Neural progenitor cell (in vitro differentiated cells): ENCODE measurements around the gene DPYD. TPM values are rescaled to one million over a fixed set of nuclear protein-coding genes. Genes with fewer than 3 reads are reported as not detected.

ENCODE experiments used
- DNase-seq: peaks from one replicate; pipeline ENCODE4 v3.0.0-alpha.2; 2016; ENCODE audit warnings: low spot score
- H2AFZ ChIP-seq: fragments of 200-600 bp; sonication (generic); replicated peaks from 2 replicates; pipeline ENCODE4 v1.6.1; 2016; ENCODE audit warnings: antibody characterized with exemption
- H3F3A ChIP-seq: fragments of 200-600 bp; sonication (generic); 2 replicates; pipeline ENCODE4 v1.6.1; 2016; ENCODE audit warnings: antibody characterized with exemption, low read depth
- H3K27ac ChIP-seq: fragments of 200-600 bp; sonication (generic); 2 replicates; pipeline ENCODE4 v1.5.1; 2016; ENCODE audit warnings: mild to moderate bottlenecking
- H3K27me3 ChIP-seq: fragments of 200-600 bp; sonication (generic); 2 replicates; pipeline ENCODE4 v1.6.1; 2016; ENCODE audit warnings: mild to moderate bottlenecking, moderate library complexity
- H3K36me3 ChIP-seq: fragments of 200-600 bp; sonication (generic); 2 replicates; pipeline ENCODE4 v1.5.1; 2016
- H3K4me1 ChIP-seq: fragments of 200-600 bp; sonication (generic); 2 replicates; pipeline ENCODE4 v1.6.1; 2016; ENCODE audit warnings: mixed run types
- H3K4me2 ChIP-seq: fragments of 200-600 bp; sonication (generic); 2 replicates; pipeline ENCODE4 v1.6.1; 2016
- H3K4me3 ChIP-seq: fragments of 200-600 bp; sonication (generic); 2 replicates; pipeline ENCODE4 v1.5.1; 2016
- H3K79me2 ChIP-seq: fragments of 200-600 bp; sonication (generic); 2 replicates; pipeline ENCODE4 v1.6.1; 2016; ENCODE audit warnings: low read depth
- H3K9ac ChIP-seq: fragments of 200-600 bp; sonication (generic); 2 replicates; pipeline ENCODE4 v1.6.1; 2016
- H3K9me3 ChIP-seq: fragments of 200-600 bp; sonication (generic); 2 replicates; pipeline ENCODE4 v1.5.1; 2016; ENCODE audit warnings: low read depth
- H4K20me1 ChIP-seq: fragments of 200-600 bp; sonication (generic); 2 replicates; pipeline ENCODE4 v1.6.1; 2016; ENCODE audit warnings: low read depth
- H3K27ac Mint-ChIP-seq: 3 replicates; pipeline ENCODE4 v1.8.0; 2021; ENCODE audit warnings: mixed read lengths
- H3K27me3 Mint-ChIP-seq: 2 replicates; pipeline ENCODE4 v1.8.0; 2022; ENCODE audit warnings: low read depth, mild to moderate bottlenecking, inconsistent platforms, moderate library complexity, mixed read lengths; ENCODE audit not compliant: insufficient read depth
- H3K36me3 Mint-ChIP-seq: 3 replicates; pipeline ENCODE4 v1.8.0; 2021; ENCODE audit warnings: mixed read lengths
- H3K4me1 Mint-ChIP-seq: 3 replicates; pipeline ENCODE4 v1.8.0; 2021; ENCODE audit warnings: mixed read lengths
- H3K4me3 Mint-ChIP-seq: 3 replicates; pipeline ENCODE4 v1.8.0; 2021; ENCODE audit warnings: mild to moderate bottlenecking, moderate library complexity, mixed read lengths
- H3K9me3 Mint-ChIP-seq: 3 replicates; pipeline ENCODE4 v1.8.0; 2020; ENCODE audit warnings: mixed read lengths
- EZH2 ChIP-seq: fragments of 200-600 bp; sonication (generic); IDR thresholded peaks from 2 replicates; pipeline ENCODE4 v1.6.1; 2017; ENCODE audit warnings: antibody characterized with exemption, mild to moderate bottlenecking, moderate library complexity
- EZH2phosphoT487 ChIP-seq: fragments of 200-600 bp; sonication (generic); IDR thresholded peaks from 2 replicates; pipeline ENCODE4 v1.6.1; 2017; ENCODE audit warnings: antibody characterized with exemption
- total RNA-seq: library from RNA; depleted of rRNA; stranded (reverse); fragments of >200 nt; gene quantifications from 2 replicates; pipeline ENCODE4 v1.2.3, GENCODE V29; 2015; ENCODE audit warnings: low replicate concordance
- TF ChIP-seq, protein P1 (sequence below): fragments of 200-600 bp; sonication (generic); IDR thresholded peaks from 2 replicates; pipeline ENCODE4 v1.5.1; 2017; ENCODE audit warnings: antibody characterized with exemption, mild to moderate bottlenecking

Gene DPYD
- total RNA-seq, 1 donor from 2014 or later = 0.43 TPM

- peaks cover 2% of the 10 kb centered on the region for H3K27me3 Mint-ChIP-seq
- H3K27ac Mint-ChIP-seq = no peak overlapping the region
- no peaks in the 10 kb centered on the region for H3K4me1 ChIP-seq
- no peak overlapping the region for H3K4me2 ChIP-seq
- H3K27me3 ChIP-seq = no peaks in the 10 kb centered on the region
- H3K36me3 ChIP-seq = no peaks in the 10 kb centered on the region
- TF ChIP-seq EZH2phosphoT487 (no peak), EZH2 (no peak)
- TF ChIP-seq, protein P1, sequence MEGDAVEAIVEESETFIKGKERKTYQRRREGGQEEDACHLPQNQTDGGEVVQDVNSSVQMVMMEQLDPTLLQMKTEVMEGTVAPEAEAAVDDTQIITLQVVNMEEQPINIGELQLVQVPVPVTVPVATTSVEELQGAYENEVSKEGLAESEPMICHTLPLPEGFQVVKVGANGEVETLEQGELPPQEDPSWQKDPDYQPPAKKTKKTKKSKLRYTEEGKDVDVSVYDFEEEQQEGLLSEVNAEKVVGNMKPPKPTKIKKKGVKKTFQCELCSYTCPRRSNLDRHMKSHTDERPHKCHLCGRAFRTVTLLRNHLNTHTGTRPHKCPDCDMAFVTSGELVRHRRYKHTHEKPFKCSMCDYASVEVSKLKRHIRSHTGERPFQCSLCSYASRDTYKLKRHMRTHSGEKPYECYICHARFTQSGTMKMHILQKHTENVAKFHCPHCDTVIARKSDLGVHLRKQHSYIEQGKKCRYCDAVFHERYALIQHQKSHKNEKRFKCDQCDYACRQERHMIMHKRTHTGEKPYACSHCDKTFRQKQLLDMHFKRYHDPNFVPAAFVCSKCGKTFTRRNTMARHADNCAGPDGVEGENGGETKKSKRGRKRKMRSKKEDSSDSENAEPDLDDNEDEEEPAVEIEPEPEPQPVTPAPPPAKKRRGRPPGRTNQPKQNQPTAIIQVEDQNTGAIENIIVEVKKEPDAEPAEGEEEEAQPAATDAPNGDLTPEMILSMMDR = no peak
- no peaks in the 10 kb centered on the region for H3K36me3 Mint-ChIP-seq
- H3K9ac ChIP-seq = no peak overlapping the region
- H3K4me1 Mint-ChIP-seq = peaks cover 11% of the 10 kb centered on the region
- H3K79me2 ChIP-seq = no peaks in the 10 kb centered on the region
- no peak overlapping the region for H3K27ac ChIP-seq
- no peak for DNase-seq
- H3K4me3 Mint-ChIP-seq = no peak overlapping the region
- H3K4me3 ChIP-seq = no peak overlapping the region
- H2AFZ ChIP-seq = no peak overlapping the region
- H3K9me3 Mint-ChIP-seq = peaks cover 3% of the 10 kb centered on the region
- no peaks in the 10 kb centered on the region for H3K9me3 ChIP-seq
- H4K20me1 ChIP-seq = no peaks in the 10 kb centered on the region
- H3F3A ChIP-seq = no peaks in the 10 kb centered on the region
Measured at GRCh38 chr1:97610102-97610501, 310.7 kb downstream of the DPYD start.

DNA sequence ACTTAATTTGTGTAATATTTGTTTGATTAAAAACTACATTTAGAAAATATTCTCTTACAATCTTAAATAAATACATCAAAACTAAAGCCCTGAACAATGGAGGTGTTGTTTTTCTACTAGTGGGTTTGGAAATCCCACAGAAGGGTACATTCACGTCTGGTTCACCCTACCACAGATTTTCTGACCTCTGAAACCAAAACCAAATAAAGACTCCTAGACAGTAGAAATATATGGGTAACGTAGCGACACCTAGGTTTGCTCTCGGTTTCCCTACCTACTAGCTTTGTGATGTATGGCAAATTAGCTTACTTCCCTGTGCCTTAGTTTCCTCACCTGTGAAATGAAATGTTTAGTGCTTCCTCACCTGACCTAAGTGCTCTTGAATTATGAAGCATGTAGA, 312.6 kb downstream of the DPYD start:
- peaks cover 3% of the 10 kb centered on the region for H3K9me3 Mint-ChIP-seq
- TF ChIP-seq, protein P1 = no peak
- TF ChIP-seq EZH2 = no peak
- no peak for TF ChIP-seq EZH2phosphoT487

DNA sequence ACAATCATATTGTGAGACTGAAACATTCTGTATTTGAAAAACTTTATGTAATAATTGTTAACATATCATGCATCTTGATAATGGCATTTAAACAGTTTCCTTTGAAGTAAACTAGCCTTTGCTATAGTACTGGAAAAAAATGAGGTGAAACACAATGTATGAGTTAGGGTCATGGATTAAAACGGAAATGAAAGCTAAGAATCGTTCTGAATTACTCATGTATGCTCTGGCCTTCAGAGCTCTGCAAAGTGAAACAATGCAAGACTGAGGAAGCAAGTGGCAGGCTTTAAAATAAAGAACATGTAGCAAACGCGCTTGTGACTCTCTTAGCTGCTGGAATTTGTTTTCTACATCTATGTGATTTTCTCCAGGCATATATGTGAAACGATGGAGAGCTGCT, 317.1 kb downstream of the DPYD start:
- Histone ChIP-seq H3K4me3 (no peak overlapping the region), H3K9me3 (no peaks in the 10 kb centered on the region), H3K4me2 (no peak overlapping the region), H3K9ac (no peak overlapping the region), H2AFZ (peak overlapping the region; percentile 71), H3K27ac (no peak overlapping the region), H3K36me3 (no peaks in the 10 kb centered on the region), H4K20me1 (no peaks in the 10 kb centered on the region), H3K27me3 (no peaks in the 10 kb centered on the region), H3K4me1 (peaks cover 15% of the 10 kb centered on the region), H3K79me2 (no peaks in the 10 kb centered on the region), H3F3A (no peaks in the 10 kb centered on the region)
- Mint-ChIP-seq H3K27me3 (no peaks in the 10 kb centered on the region), H3K9me3 (no peaks in the 10 kb centered on the region), H3K4me1 (peaks cover 28% of the 10 kb centered on the region), H3K4me3 (no peak overlapping the region), H3K27ac (peak overlapping the region; percentile 39), H3K36me3 (no peaks in the 10 kb centered on the region)
- no peak for TF ChIP-seq EZH2
- TF ChIP-seq EZH2phosphoT487 = no peak
- TF ChIP-seq, protein P1 = no peak
- DNase-seq = no peak

More for the DNA sequence above, 312.6 kb downstream of the DPYD start:
- H3K4me1 Mint-ChIP-seq = peaks cover 22% of the 10 kb centered on the region
- Histone ChIP-seq H3K27me3 (no peaks in the 10 kb centered on the region), H4K20me1 (no peaks in the 10 kb centered on the region), H3K4me1 (peaks cover 8% of the 10 kb centered on the region), H3K9me3 (no peaks in the 10 kb centered on the region), H3K4me2 (no peak overlapping the region), H3K9ac (no peak overlapping the region), H3K27ac (no peak overlapping the region), H3K4me3 (no peak overlapping the region), H3K36me3 (no peaks in the 10 kb centered on the region), H3F3A (no peaks in the 10 kb centered on the region), H2AFZ (no peak overlapping the region), H3K79me2 (no peaks in the 10 kb centered on the region)
- peaks cover 2% of the 10 kb centered on the region for H3K27me3 Mint-ChIP-seq
- H3K4me3 Mint-ChIP-seq = no peak overlapping the region
- H3K27ac Mint-ChIP-seq = no peak overlapping the region
- H3K36me3 Mint-ChIP-seq = no peaks in the 10 kb centered on the region
- DNase-seq = no peak
